Measurements from ENCODE around the gene ANO1.
"Not testable (repeated sequence)": the region's sequence is repeated elsewhere in the genome, so short reads cannot be mapped to it uniquely, and the experiment has no call there.

ANO1 gene

GRCh38 chr11:70078095-70078780 lies at the start of gene ANO1:
Gene ANO1 (plus strand): TSS chr11:70078317. CDS start chr11:70078607, 290 bp downstream.
- DNase-seq (ENCODE audit: insufficient read length, low spot score) = no peak
- no peak for FAIRE-seq

- DNase-seq (ENCODE audit: insufficient read length, low spot score) (no peak), FAIRE-seq (no peak)
Observed at GRCh38 chr11:70029115-70029860, 48.8 kb upstream of the ANO1 start.

- DNase-seq (ENCODE audit: insufficient read length, low spot score) (no peak), FAIRE-seq (no peak)
Observed at GRCh38 chr11:70029861-70030380, 48.2 kb upstream of the ANO1 start.

- DNase-seq (ENCODE audit: insufficient read length, low spot score) = no peak
- no peak for FAIRE-seq
Observed at GRCh38 chr11:70030412-70030811, 47.7 kb upstream of the ANO1 start.

- no peak for DNase-seq (ENCODE audit: insufficient read length, low spot score)
- FAIRE-seq = no peak
Observed at GRCh38 chr11:70031631-70032469, 46.3 kb upstream of the ANO1 start.

- no peak for FAIRE-seq
- DNase-seq (ENCODE audit: insufficient read length, low spot score) = no peak
Observed at GRCh38 chr11:70032470-70032795, 45.7 kb upstream of the ANO1 start.

- no peak for DNase-seq (ENCODE audit: insufficient read length, low spot score)
- FAIRE-seq = no peak
Observed at GRCh38 chr11:70032943-70033710, 45.0 kb upstream of the ANO1 start.

- DNase-seq (ENCODE audit: insufficient read length, low spot score) (no peak), FAIRE-seq (no peak)
Observed at GRCh38 chr11:70033711-70034070, 44.4 kb upstream of the ANO1 start.

- FAIRE-seq = no peak
Observed at GRCh38 chr11:70034740-70035365, 43.3 kb upstream of the ANO1 start.

GRCh38 chr11:70035665-70036064 lies 42.5 kb upstream of the ANO1 start:
- FAIRE-seq; DNase-seq (ENCODE audit: insufficient read length, low spot score): not testable (repeated sequence)

More at GRCh38 chr11:70034740-70035365, 43.3 kb upstream of the ANO1 start:
- DNase-seq (ENCODE audit: insufficient read length, low spot score) = no peak

GRCh38 chr11:70036971-70037882 lies 40.9 kb upstream of the ANO1 start:
- FAIRE-seq (no peak), DNase-seq (ENCODE audit: insufficient read length, low spot score) (no peak)

- DNase-seq (ENCODE audit: insufficient read length, low spot score) (no peak), FAIRE-seq (no peak)
Observed at GRCh38 chr11:70038034-70038834, 39.9 kb upstream of the ANO1 start.

- no peak for FAIRE-seq
Observed at GRCh38 chr11:70040452-70040851, 37.7 kb upstream of the ANO1 start.

GRCh38 chr11:70040869-70041501 lies 37.1 kb upstream of the ANO1 start:
- no peak for FAIRE-seq

More at GRCh38 chr11:70040452-70040851, 37.7 kb upstream of the ANO1 start:
- DNase-seq (ENCODE audit: insufficient read length, low spot score) = no peak

GRCh38 chr11:70043482-70043881 lies 34.6 kb upstream of the ANO1 start:
- DNase-seq (ENCODE audit: insufficient read length, low spot score) = no peak
- no peak for FAIRE-seq

More at GRCh38 chr11:70040869-70041501, 37.1 kb upstream of the ANO1 start:
- no peak for DNase-seq (ENCODE audit: insufficient read length, low spot score)

GRCh38 chr11:70046089-70046488 lies 32.0 kb upstream of the ANO1 start:
- DNase-seq (ENCODE audit: insufficient read length, low spot score) (no peak), FAIRE-seq (no peak)

- DNase-seq (ENCODE audit: insufficient read length, low spot score) (no peak), FAIRE-seq (no peak)
Observed at GRCh38 chr11:70048279-70049024, 29.7 kb upstream of the ANO1 start.
